T-helper 22 cell (primary cell): ENCODE results near the gene CHST12.
"Not testable (repeated sequence)": the region's sequence is repeated elsewhere in the genome, so short reads cannot be mapped to it uniquely, and the experiment has no call there.

Experiments used
- DNase-seq: peaks from one replicate; pipeline ENCODE4 v3.0.0-alpha.2; 2020; ENCODE audit warnings: low read depth

CHST12 gene

DNA sequence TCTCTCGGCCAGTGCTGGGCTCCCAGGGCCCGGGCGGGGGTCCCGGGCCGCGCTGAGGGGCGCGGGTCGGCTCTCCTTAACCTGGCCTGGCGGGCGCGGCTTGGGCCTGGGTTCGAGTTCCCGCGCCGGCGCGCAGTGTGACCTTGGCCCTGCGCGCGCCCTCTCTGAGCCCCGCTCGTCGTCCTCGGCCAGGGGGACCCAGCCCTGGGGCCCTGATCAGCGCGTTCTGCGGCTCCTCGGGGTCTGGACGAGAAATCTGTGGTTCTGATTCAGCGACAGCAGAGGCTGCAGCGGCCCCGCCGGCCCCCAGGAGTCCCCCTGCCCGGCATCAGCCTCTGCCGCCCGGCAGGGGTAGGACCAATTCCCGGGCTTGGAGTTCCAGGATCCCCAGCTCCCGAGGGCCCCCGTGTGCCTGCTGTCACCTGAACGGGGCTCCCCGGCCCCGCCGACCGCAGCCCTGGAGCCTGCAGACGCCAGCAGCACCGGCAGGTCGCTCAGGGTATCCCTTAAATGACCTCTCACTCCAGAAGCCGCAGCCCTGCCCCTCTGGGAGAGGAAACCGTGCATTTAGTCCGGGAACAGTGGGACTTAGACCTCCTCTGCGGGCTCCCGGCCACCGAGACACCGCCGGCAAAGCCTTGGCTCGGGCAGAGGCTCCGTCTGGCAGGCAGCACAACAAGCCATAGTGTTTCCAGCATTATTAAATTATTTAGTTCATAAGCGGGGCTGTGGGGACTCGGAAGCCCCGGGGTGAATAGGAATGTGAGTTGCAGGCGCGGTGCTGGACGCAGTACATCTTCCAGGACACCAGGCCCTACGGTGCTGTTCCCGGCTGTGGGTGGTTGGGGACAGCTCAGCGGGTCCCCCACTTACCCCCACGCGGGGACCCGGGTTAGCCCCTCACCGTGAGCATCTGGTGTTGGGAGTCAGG lies 572 bp downstream of the CHST12 start:
- no peak for DNase-seq

DNA sequence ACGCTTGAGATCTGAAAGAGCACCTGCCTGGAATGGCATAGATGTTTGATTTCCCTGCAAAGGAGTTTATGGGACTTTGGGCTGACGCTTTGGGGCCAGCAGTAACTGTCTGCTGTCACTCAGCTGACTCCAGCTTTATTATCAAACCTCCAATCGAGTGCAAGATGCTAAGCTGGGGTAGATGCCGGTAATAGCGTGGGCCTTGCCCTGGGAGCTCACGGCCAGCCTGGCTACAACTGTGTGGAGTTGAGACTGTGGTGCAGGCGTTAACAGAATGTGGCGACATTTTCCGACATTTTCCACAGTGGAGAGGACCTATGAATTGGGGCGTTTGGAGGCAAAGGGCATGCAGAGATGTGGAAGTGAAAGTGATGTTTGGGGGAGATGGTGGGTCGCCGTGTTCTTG lies 1.3 kb downstream of the CHST12 start:
- DNase-seq, result no peak

DNA sequence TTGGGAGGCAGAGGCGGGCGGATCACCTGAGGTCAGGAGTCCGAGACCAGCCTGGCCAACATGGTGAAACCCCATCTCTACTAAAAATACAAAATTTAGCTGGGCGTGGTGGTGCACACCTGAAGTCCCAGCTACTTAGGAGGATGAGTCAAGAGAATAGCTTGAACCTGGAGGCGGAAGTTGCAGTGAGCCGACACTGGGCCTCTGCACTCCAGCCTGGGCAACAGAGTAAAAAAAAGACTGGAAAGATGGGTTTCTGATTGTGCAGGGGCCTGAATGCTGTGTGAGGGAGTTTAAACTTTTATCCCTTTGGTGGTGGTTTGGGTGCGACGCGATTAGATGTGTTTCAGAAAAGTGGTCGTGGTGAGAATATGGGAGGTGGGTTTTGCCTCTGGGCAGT lies 1.8 kb downstream of the CHST12 start:
- DNase-seq, result no peak

DNA sequence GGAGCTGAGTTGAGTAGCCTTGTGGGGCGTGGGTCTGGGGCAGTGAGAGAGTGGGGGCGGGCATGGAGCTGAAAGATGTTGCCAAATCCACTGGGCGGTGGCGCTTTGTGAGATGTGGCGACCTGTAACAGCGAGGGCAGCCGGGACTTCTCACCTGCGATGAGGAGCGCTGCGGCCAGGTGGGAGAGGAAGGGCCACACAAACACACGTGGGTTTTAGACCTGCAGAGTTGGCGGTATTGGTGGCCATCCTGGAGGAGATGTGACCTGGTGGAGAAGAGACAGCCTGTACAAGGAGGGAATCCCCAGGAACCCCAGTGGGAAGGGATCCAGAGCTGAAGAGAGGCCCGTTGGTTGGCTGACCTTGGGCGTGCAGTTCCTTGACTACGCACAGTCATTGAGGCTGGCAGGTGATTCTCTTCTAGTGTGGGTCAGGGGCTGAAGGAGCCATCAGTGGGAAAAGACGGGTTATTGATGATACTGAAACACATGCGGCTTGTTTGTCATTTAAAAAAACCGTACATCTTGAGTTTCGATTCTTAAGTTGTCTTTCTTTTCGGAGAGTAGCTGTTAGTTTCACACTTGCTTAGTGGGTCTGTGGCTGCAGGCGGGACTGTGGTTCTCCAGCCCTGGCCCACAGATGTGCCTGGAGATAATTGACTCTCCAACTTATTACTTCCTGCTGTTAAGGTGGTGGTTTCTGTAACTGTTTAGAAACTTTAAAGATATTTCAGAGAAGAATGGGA lies 2.4 kb downstream of the CHST12 start:
- peak; percentile 32 for DNase-seq

DNA sequence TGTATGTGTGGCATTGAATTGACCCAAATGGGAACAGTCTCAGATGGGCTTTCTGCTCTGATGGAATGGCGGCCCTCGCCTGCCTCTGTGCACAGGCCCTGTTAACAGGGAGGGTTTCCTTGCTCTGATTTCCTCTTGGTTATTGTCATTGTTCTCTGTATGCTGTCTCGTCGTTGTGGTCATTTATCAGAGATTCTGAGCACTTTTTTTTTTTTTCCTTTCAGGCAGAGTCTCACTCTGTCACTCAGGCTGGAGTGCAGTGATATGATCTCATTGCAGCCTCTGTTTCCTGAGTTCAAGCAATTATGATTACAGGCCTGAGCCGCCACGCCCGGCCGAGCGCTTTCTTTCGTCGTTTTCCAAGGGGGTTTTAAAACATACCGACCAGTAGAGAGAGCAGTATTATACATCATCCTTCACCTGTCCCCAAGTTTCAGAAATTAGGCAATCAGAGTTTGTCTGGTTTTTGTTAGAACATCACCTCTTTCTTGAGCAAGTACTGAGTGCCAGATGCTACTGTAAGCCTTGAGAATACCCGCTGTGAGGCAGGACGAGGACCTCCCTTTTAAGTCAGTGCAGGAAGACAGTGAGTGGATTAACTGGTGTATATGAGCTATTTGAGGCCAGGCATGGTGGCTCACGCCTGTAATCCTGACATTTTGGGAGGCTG lies 6.5 kb downstream of the CHST12 start:
- DNase-seq, result no peak

DNA sequence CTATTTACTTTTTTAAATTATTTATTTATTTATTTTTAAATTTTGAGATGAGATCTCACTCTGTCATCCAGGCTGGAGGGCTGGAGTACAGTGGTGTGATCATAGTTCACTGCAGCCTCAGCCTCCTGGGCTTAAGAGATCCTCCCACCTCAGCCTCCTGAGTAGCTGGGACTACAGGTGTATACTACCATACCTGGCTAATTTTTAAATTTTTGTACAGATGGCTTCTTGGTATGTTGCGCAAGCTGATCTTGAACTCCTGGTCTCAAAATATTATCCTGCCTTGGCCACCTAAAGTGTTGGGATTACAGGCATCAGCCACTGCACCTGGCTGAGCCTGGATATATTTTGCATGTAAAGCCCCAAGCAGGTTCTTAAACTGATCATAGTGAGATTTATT lies 7.6 kb downstream of the CHST12 start:
- no peak for DNase-seq

DNA sequence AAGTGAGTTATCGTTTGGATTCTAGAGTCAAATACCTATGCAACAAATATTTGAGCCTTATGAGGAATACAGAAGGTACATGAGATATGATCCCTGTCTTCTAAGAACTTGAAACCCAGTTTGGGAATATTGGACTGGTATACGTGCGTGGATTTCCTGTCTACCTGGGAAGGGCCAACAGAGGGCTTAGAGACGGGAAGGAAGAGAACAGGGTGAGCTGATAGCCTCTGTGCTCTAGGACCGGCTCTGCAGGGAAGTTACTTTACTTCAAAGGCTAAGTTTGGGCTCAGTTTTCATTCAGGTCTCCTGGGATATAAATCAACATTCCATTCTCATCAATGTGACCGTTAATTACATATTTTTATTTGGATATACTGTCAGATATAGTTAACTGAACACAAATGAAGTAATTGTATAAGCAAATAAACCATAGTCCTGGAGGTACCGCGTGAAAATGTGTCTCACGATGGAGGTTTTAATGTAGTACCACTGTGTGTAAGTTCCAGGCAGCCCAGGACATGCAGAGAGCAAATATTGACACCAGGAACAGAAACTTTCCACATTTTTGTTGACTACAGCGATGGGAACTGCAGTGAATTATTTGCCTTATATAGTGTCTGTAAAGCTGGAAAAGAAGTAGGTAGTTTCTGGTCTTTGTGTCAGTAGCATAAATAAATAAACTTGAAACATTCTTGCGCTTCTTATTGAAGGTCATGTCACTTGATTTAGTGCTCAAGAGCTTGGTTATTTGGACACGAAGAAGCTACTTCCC lies 8.6 kb downstream of the CHST12 start:
- DNase-seq, result no peak

DNA sequence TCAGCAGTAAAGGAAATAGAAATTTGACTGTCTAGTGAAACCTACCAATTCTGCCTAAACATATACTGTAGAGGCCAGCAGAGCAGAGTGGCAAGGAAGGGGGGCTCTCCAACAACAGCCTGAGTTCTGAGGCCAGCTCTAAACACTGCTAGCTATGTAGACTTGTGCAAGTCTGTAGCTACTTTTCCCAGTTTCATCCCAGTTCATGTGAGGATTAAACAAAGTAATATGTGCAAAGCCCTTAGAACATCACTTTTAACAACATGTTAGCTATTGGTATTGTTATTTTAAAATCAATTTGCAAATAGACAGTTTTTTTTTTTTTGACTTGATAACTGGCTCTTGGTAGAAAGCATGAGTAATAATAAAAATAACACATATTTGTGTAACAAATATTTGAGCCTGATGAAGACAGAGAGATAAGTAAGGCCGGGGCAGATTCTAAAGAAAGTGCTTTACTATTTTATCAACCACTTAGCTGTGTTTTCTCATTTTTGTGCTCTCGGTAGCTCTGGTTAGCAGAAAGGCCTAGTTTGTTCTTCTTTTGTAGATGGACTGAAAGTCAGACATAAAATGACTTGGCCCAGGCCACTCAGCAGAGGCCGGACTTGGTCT lies 9.3 kb downstream of the CHST12 start:
- DNase-seq, result no peak

DNA sequence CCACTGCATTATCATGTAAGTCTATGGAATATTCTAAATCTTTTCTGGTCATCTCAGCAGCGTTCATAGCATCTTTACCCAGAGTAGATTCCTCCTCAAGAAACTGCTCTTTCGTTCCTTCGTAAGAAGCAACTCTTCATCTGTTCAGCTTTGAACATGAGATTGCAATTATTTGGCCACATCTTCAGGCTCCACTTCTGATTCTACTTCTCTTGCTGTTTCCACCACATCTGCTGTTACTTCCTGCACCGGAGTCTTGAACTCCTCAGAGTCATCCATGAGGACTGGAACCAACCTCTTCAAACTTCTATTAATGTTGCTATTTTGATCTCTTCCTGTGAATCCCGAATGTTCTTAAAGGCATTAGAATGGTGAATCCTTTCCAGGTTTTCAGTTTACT lies 12.7 kb downstream of the CHST12 start:
- DNase-seq, result no peak

DNA sequence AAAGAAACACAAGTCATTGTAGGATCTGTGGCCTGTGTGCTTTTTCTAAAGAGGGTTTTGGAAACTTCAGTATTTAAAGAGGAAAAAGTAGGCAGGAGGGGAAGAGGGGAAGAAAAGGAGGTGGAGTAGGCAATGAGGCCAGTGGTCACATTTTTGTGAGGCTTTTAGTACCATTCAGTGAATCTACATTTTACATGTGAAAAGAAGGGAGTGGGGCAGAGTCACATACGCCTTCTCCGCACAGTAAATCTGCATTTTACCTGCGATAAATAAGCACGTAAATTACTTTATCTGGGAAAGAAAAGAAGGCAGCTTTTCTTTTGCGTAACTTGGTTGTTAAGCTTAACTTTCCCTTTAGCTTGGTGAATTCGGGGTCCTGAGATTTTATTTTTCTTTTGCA lies 13.2 kb downstream of the CHST12 start:
- DNase-seq, result no peak

DNA sequence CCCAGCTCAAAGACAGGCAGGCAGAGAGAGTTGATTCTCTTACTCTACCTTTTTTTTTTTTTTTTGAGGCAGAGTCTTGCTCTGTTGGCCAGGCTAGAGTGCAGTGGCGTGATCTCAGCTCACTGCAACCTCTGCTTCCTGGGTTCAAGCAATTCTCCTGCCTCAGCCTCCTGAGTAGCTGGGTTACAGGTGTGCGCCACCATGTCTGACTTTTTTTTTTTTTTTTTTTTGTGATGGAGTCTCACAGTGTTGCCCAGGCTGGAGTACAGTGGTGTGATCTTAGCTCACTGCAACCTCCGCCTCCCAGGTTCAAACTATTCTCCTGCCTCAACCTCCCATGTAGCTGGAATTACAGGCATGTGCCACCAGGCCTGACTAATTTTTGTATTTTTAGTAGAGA lies 13.8 kb downstream of the CHST12 start:
- not testable (repeated sequence) for DNase-seq

DNA sequence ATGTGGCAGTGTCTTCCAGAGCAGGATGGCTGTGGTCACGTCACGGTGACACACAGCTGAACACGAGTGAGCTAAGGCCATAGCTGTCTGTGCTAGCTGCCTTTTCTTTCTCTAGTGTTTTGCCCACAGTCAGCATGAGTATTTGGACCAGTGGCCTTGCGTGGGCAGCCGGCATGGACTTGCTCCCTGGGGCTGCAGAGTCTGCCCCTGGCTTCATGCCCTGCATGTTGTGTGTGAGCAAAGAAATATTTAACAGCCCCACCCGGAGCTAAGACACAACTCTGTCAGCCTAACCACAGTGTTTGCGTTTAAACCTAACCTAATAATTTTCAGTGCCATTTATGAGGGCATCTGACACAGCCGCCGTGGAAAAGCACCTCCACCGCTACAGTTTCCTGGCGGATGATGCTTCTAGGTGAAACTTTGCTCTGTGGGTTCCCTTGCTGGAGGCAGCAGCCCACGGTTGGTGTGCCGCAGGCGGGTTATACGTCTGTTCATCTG lies 14.6 kb downstream of the CHST12 start:
- no peak for DNase-seq

DNA sequence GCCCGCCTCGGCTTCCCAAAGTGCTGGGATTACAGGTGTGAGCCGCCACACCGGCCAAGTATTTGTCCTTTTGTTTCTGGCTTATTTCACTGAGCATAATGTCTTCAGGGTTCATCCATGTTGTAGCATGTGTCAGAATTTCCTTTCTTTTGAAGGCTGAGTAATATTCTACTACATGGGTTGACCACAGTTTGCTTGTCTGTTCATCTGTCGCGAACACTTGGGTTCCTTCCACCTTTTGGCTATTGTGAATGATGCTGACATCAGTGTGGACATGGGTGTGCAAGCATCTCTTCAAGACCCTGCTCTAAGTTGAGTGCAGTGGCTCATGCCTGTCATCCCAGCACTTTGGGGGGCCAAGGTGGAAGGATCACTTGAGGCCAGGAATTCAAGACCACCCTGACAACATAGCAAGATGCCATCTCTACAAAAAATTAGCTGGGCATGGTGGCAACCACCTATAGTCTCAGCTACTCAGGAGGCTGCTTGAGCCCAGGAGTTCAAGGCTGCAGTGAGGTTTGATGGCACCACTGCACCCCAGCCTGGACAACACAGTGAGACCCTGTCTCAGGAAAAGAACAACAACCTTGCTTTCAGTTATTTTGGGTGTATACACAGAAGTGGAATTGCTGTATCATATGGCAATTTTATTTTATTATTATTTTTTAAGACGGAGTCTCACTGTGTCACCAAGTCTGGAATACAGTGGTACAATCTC lies 17.0 kb downstream of the CHST12 start:
- no peak for DNase-seq

DNA sequence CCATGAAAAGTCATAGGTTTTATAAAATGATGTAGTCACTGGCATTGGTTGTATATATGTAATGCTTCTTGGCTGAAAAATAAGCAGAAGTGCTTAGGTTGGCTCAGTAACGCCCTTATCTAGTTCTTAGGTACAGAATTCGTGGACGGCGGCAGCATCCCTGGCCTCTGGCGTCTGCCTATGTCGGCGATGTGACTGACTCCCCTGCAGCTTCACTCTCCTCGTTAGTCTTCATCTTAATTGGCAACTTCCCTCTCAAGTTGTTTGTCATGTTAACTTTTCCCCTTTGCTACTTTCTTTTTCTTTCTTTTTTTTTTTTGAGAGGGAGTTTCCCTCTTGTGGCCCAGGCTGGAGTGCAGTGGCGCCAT lies 18.5 kb downstream of the CHST12 start:
- no peak for DNase-seq

DNA sequence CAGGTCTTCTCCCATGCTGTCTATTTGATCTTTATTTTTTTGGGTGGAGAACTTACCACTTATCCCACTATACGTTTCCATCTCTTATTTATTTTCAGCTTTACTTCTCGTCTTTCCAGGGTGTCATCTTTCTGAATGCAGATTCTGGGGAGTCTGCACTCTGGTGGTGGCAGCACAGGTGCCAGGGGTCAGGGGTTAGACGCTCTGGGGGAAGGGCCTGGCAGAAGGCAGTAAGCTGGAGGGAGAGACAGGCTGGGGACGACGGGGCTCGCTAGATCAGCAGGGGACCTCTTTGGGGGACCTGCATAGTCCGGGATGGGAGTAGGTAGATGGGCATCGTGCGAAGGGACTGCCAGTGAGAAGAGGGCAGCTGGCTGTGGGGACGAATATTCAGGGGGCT lies 22.3 kb downstream of the CHST12 start:
- no peak for DNase-seq

DNA sequence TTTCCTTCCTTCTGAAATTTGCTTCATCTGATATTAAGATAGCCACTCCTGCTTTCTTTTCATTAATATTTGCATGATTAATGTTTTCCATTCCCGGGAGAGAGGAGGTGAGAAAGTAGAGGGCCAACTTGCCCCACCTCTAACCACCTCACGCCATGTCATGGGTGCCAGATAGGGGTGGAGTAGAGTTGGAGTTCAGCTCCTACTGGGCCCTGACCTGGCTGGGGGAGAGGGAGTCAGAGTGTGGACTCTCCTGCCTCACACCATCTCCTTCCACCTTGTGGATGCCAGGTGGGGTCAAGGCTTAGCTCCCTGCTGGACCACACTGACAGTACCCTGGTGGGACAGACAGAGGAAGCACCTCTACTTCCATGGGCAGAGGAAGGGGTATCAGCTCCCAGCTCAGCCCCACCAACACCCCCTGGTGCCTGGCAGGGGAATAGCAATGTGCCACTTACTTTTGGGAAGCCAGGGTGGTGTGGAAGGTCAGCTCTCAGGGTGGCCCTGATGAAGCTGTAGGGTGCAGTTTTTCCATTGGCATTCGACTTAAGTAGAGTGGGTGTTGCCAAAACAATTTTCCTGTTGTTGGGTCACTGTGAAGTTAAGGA lies 28.0 kb downstream of the CHST12 start:
- DNase-seq, result no peak

DNA sequence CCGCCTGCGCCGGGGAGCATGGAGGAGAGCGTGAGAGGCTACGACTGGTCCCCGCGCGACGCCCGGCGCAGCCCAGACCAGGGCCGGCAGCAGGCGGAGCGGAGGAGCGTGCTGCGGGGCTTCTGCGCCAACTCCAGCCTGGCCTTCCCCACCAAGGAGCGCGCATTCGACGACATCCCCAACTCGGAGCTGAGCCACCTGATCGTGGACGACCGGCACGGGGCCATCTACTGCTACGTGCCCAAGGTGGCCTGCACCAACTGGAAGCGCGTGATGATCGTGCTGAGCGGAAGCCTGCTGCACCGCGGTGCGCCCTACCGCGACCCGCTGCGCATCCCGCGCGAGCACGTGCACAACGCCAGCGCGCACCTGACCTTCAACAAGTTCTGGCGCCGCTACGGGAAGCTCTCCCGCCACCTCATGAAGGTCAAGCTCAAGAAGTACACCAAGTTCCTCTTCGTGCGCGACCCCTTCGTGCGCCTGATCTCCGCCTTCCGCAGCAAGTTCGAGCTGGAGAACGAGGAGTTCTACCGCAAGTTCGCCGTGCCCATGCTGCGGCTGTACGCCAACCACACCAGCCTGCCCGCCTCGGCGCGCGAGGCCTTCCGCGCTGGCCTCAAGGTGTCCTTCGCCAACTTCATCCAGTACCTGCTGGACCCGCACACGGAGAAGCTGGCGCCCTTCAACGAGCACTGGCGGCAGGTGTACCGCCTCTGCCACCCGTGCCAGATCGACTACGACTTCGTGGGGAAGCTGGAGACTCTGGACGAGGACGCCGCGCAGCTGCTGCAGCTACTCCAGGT lies 29.7 kb downstream of the CHST12 start:
- no peak for DNase-seq

DNA sequence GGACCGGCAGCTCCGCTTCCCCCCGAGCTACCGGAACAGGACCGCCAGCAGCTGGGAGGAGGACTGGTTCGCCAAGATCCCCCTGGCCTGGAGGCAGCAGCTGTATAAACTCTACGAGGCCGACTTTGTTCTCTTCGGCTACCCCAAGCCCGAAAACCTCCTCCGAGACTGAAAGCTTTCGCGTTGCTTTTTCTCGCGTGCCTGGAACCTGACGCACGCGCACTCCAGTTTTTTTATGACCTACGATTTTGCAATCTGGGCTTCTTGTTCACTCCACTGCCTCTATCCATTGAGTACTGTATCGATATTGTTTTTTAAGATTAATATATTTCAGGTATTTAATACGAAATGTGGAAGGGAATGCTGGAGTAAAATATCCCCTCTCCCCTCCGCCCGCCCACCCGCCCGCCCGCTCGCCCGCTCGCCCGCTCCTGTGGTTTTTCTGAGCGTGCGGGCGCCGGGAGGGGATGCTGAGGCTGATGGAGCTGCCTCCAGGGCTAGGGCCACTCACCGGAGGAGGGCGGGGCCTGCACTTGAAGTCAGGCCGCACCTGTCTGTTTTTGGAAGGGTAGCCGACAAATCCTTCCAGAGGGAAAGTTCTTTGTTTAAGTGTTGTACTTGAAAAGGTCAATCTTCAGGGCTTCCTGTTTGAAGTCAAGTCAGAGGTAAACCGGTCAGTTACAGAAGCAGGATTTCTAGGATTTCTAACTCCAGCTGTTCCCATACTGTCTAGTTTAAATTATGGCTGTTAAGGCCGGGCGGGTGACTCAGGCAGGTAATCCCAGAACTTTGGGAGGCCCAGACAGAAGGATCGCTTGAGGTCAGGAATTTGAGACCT lies 30.5 kb downstream of the CHST12 start:
- no peak for DNase-seq

DNA sequence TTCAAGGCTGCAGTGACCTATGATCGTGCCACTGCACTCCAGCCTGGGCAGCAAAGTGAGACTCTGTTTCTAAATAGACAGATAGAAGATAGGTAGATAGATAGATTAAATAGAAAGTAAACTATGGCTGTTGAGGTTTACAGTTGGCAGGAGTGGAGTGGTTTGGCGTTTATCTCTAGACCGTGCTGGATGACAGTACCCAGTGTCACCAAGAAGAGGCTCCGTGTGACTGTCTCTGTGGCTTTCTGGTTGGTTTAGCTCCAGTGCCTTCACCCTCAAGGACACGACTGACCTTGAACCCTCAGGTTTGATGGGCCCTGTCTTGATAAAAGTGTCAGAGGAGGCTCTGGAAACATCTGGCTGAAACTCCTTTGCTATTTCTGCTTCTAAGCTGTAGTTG lies 31.7 kb downstream of the CHST12 start:
- DNase-seq, result no peak
